Esophagus squamous epithelium (tissue), 5 donors: ENCODE data around the gene AIPL1. TPM values are rescaled to one million over a fixed set of nuclear protein-coding genes. Genes with fewer than 3 reads are reported as not detected.

ENCODE experiments used
- DNase-seq: peaks from one replicate; lab custom pipeline; 2025; lab: John Stamatoyannopoulos, UW
- H3K27ac ChIP-seq, 4 donors: fragments of 200-600 bp; sonication (generic); one replicate each; pipeline ENCODE4 v1.5.1; 2016 to 2019; ENCODE audit warnings: mild to moderate bottlenecking in 1 of 4
- H3K27me3 ChIP-seq, 4 donors: fragments of 200-600 bp; sonication (generic); 1 replicate in 3 of 4; 2 replicates in 1 of 4; pipeline versions ENCODE4 v1.5.1 to v1.6.0; 2017 to 2021; ENCODE audit warnings: antibody characterized with exemption in 1 of 4
- H3K36me3 ChIP-seq, 3 donors: fragments of 200-600 bp; sonication (generic); one replicate each; pipeline ENCODE4 v1.5.1; 2016 to 2019
- H3K4me1 ChIP-seq, 3 donors: fragments of 200-600 bp; sonication (generic); one replicate each; pipeline ENCODE4 v1.5.1; 2017 to 2019
- H3K4me3 ChIP-seq, 4 donors: fragments of 200-600 bp; sonication (generic); 1 replicate in 3 of 4; 2 replicates in 1 of 4; pipeline ENCODE4 v1.5.1; 2016 to 2019; ENCODE audit warnings: mild to moderate bottlenecking in 2 of 4, moderate library complexity in 1 of 4
- H3K9me3 ChIP-seq, 3 donors: fragments of 200-600 bp; sonication (generic); one replicate each; pipeline ENCODE4 v1.5.1; 2016 to 2019
- CTCF ChIP-seq, 6 experiments: fragments of 450-650 bp in 4 of 6; fragments of 200-600 bp in 2 of 6; sonication (generic) in 2 of 6; IDR thresholded peaks; one replicate each; pipeline ENCODE4 v1.5.1; 2016 to 2019; ENCODE audit warnings: antibody characterized with exemption in 6 of 6, mild to moderate bottlenecking in 4 of 6, moderate library complexity in 4 of 6
- POLR2A ChIP-seq, 4 donors: fragments of 450-650 bp; IDR thresholded peaks; one replicate each; pipeline ENCODE4 v1.6.1; 2017; ENCODE audit warnings: antibody characterized with exemption in 4 of 4, mild to moderate bottlenecking in 4 of 4, moderate library complexity in 3 of 4
- WGBS, 2 donors: methylation state at CpG; one replicate each; pipeline ENCODE4 v1.1.5; 2018; 5-methylcytosine and 5-hydroxymethylcytosine counted together
- intact Hi-C: fragments of 100-400 bp; cut with DNase I; formaldehyde crosslinking; loops from one replicate; pipeline ENCODE4 v1.15.0; 2022
- total RNA-seq, 4 donors: library from RNA; depleted of rRNA; stranded (reverse); fragments of >200 nt; gene quantifications; one replicate each; pipeline ENCODE4 v1.1.0, GENCODE V29; 2016
- donor health status: DM: yes; HTN: yes; CAD: no.

Gene AIPL1
- total RNA-seq, 4 donors from 2014 or later = not detected

GRCh38 chr17:6471531-6472465, 36.9 kb upstream of the AIPL1 start:
- no peak for DNase-seq
- Histone ChIP-seq H3K9me3 (no peaks in the 10 kb centered on the region), H3K4me1 (peaks cover 16 to 51% (median 28%) of the 10 kb centered on the region in 3 donors), H3K27ac (no peak overlapping the region), H3K27me3 (no peaks in the 10 kb centered on the region), H3K36me3 (peaks cover 0 to 74% (median 0%) of the 10 kb centered on the region in 3 donors), H3K4me3 (no peak overlapping the region)
- TF ChIP-seq CTCF (IDR thresholded peaks at IDR 0.05) (peak in 1 of 6 experiments; percentile 12), POLR2A (IDR thresholded peaks at IDR 0.05) (no peak)
- 40 to 49% methylated on average over 2 to 13 of the region's 19 CpGs for WGBS, 2 donors
- intact Hi-C loops = no loop called here

DNA sequence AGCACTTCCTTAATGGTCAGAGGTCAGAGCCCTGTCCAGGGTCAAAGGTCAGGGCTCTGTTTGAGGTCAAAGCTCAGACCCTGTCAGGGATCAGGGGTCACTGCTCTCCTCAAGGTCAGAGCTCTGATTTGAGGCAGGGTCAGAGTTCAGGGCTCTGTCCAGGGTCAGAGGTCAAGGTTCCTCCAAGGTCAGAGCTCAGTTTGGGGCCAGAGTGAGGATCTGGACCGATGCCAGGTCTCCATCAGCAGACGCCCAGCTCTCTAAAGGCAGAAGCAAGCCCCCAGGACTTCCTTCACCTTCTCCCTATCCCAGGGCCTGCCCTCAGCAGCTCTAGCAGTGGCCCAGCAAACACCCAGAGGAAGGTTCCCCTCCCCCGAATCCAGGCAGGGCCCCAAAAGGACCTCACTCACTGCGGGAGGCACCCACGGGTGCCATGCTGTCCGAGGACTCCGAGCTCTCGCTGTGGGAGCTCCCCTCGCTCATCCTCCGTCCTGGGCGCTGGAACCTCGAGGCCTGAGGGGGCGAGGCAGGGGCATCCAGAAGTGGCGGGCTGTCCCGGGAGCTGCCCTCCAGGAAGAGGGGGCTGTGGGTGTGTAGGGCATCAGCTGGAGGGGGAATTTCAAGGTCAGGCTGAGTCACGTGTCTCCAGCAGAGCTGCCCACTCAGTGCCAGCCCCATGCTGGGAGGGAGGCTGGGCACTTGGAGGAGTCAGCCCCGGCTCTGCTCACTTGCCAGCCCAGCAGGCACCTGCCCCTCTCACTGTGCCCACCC, 36.0 kb upstream of the AIPL1 start:
- TF ChIP-seq CTCF (IDR thresholded peaks at IDR 0.05) (no peak), POLR2A (IDR thresholded peaks at IDR 0.05) (no peak)
- no CpG with 5 or more reads among the region's 17 CpGs for WGBS, 2 donors
- Histone ChIP-seq H3K4me3 (no peak overlapping the region), H3K36me3 (peaks cover 0 to 79% (median 0%) of the 10 kb centered on the region in 3 donors), H3K27me3 (no peaks in the 10 kb centered on the region), H3K9me3 (no peaks in the 10 kb centered on the region), H3K27ac (no peak overlapping the region), H3K4me1 (peaks cover 14 to 43% (median 22%) of the 10 kb centered on the region in 3 donors)
- DNase-seq = no peak
- intact Hi-C loops = no loop called here

DNA sequence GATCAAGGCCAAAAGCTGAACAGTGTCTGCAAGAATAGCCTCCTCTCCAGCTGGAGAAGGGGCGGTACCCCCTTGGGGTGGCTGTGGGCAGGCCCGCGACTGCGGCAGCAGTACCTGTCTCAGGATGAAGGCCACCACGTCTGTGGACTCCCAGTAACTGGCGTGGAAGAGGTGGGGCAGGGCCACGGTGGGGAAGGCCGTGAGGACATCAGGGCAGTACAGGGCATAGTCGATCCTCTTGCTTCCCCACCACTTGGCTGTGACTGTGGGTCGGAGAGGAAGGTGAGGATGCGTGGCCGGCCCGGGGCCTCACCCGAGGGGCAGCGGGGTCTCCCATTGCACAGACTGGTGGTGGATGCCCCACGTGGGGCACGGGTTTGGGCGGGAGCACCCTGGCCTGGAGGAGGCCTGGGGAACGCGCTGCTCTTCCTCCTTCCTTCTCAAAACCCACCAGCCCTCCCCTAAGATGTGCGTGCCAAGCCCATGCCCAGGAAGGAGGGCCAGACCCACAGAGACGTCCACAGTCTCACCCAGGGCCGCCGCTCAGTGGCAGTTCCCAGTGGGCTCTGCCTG, 35.3 kb upstream of the AIPL1 start:
- H3K4me1 ChIP-seq = peaks cover 10 to 36% (median 15%) of the 10 kb centered on the region in 3 donors
- H3K4me3 ChIP-seq = no peak overlapping the region
- DNase-seq = no peak
- H3K36me3 ChIP-seq = peaks cover 0 to 86% (median 0%) of the 10 kb centered on the region in 3 donors
- TF ChIP-seq POLR2A (IDR thresholded peaks at IDR 0.05) (no peak), CTCF (IDR thresholded peaks at IDR 0.05) (no peak)
- intact Hi-C loops = no loop called here
- WGBS, 2 donors = 92 to 100% methylated on average over 4 to 15 of the region's 24 CpGs
- H3K27ac ChIP-seq = no peak overlapping the region
- no peaks in the 10 kb centered on the region for H3K27me3 ChIP-seq
- no peaks in the 10 kb centered on the region for H3K9me3 ChIP-seq

GRCh38 chr17:6468051-6468790, 33.3 kb upstream of the AIPL1 start:
- DNase-seq = no peak
- Histone ChIP-seq H3K27ac (no peak overlapping the region), H3K4me1 (peaks cover 0 to 19% (median 5%) of the 10 kb centered on the region in 3 donors), H3K36me3 (peaks cover 0 to 96% (median 0%) of the 10 kb centered on the region in 3 donors), H3K4me3 (no peak overlapping the region), H3K9me3 (no peaks in the 10 kb centered on the region), H3K27me3 (no peaks in the 10 kb centered on the region)
- TF ChIP-seq POLR2A (IDR thresholded peaks at IDR 0.05) (no peak), CTCF (IDR thresholded peaks at IDR 0.05) (no peak)
- WGBS, 2 donors = 86 to 89% methylated on average over 6 to 15 of the region's 23 CpGs
- intact Hi-C loops = loop anchor here (10.0 kb wide), 1 partner anchor 167 kb away; no protein-coding TSS in a partner anchor
